Neuronal stem cell (in vitro differentiated cells): Measurements from ENCODE around the gene NOL4L.

ENCODE experiments used
- DNase-seq: peaks from one replicate; pipeline ENCODE4 v3.0.0-alpha.2; 2013; ENCODE audit warnings: low spot score
- H2AFZ ChIP-seq: one replicate; pipeline ENCODE4 v1.6.1; 2013; ENCODE audit warnings: mild to moderate bottlenecking, low read length, inconsistent platforms
- H2AK5ac ChIP-seq: 2 replicates; pipeline ENCODE4 v1.6.1; 2013; ENCODE audit warnings: low read depth, mild to moderate bottlenecking, inconsistent platforms, low read length, moderate library complexity, mixed read lengths
- H2BK120ac ChIP-seq: 2 replicates; pipeline ENCODE4 v1.6.1; 2013; ENCODE audit warnings: low read depth, mild to moderate bottlenecking, inconsistent platforms, low read length, moderate library complexity, mixed read lengths
- H2BK12ac ChIP-seq: one replicate; pipeline ENCODE4 v1.6.1; 2013; ENCODE audit warnings: low read length, inconsistent platforms
- H2BK15ac ChIP-seq: 2 replicates; pipeline ENCODE4 v1.6.1; 2013; ENCODE audit warnings: mild to moderate bottlenecking, low read length, inconsistent platforms, mixed read lengths
- H2BK5ac ChIP-seq: one replicate; pipeline ENCODE4 v1.6.1; 2013; ENCODE audit warnings: inconsistent platforms, mild to moderate bottlenecking, low read length, moderate library complexity
- H3K14ac ChIP-seq: one replicate; pipeline ENCODE4 v1.6.1; 2013; ENCODE audit warnings: low read length, inconsistent platforms
- H3K18ac ChIP-seq: 2 replicates; pipeline ENCODE4 v1.6.1; 2013; ENCODE audit warnings: low read length, inconsistent platforms
- H3K23ac ChIP-seq: 2 replicates; pipeline ENCODE4 v1.6.1; 2013; ENCODE audit warnings: low read depth, mild to moderate bottlenecking, mixed read lengths, low read length, inconsistent platforms; ENCODE audit not compliant: poor library complexity
- H3K27ac ChIP-seq: replicated peaks from 3 replicates; pipeline ENCODE4 v1.5.1; 2013; ENCODE audit warnings: low read length, inconsistent platforms
- H3K27me3 ChIP-seq, 3 experiments: 2 replicates each; pipeline ENCODE4 v1.6.1; 2013; ENCODE audit warnings: low read length in 3 of 3, mild to moderate bottlenecking in 2 of 3, inconsistent platforms in 1 of 3, low read depth in 1 of 3, mixed read lengths in 1 of 3, moderate library complexity in 1 of 3; ENCODE audit not compliant: control insufficient read depth in 3 of 3, insufficient read depth in 3 of 3
- H3K36me3 ChIP-seq, 2 donors: replicated peaks in 1 of 2; 2 replicates each; pipeline ENCODE4 v1.6.1; 2013; ENCODE audit warnings: low read length in 2 of 2; ENCODE audit not compliant: control insufficient read depth in 2 of 2, insufficient read depth in 2 of 2
- H3K4ac ChIP-seq: 2 replicates; pipeline ENCODE4 v1.6.1; 2013; ENCODE audit warnings: inconsistent platforms, mild to moderate bottlenecking, low read length, moderate library complexity
- H3K4me1 ChIP-seq, 2 donors: 1 replicate in 1 of 2; 2 replicates in 1 of 2; pipeline ENCODE4 v1.6.1; 2013; ENCODE audit warnings: low read length in 2 of 2, low read depth in 1 of 2; ENCODE audit not compliant: control insufficient read depth in 2 of 2, insufficient read depth in 1 of 2
- H3K4me2 ChIP-seq: one replicate; pipeline ENCODE4 v1.6.1; 2013; ENCODE audit warnings: mild to moderate bottlenecking, low read length, inconsistent platforms; ENCODE audit not compliant: insufficient read depth, poor library complexity, severe bottlenecking
- H3K4me3 ChIP-seq, 2 donors: 2 replicates each; pipeline ENCODE4 v1.5.1; 2013; ENCODE audit warnings: low read length in 2 of 2, mild to moderate bottlenecking in 2 of 2, inconsistent platforms in 1 of 2, moderate library complexity in 1 of 2
- H3K79me1 ChIP-seq: one replicate; pipeline ENCODE4 v1.6.1; 2013; ENCODE audit warnings: low read depth, mild to moderate bottlenecking, inconsistent platforms, low read length, moderate library complexity
- H3K9ac ChIP-seq: one replicate; pipeline ENCODE4 v1.6.1; 2013; ENCODE audit warnings: mild to moderate bottlenecking, low read depth, low read length, inconsistent platforms; ENCODE audit not compliant: poor library complexity
- H3K9me3 ChIP-seq, 2 donors: replicated peaks in 1 of 2; 2 replicates each; pipeline versions ENCODE3 to v1.6.1; 2013; ENCODE audit warnings: low read length in 2 of 2, mild to moderate bottlenecking in 2 of 2, inconsistent platforms in 1 of 2, low read depth in 1 of 2, mixed read lengths in 1 of 2, moderate library complexity in 1 of 2; ENCODE audit not compliant: control insufficient read depth in 2 of 2, insufficient read depth in 1 of 2
- H4K8ac ChIP-seq: one replicate; pipeline ENCODE4 v1.6.1; 2013; ENCODE audit warnings: low read depth, mild to moderate bottlenecking, inconsistent platforms, low read length, moderate library complexity
- H4K91ac ChIP-seq: one replicate; pipeline ENCODE4 v1.6.1; 2013; ENCODE audit warnings: low read length, low read depth, mild to moderate bottlenecking, inconsistent platforms; ENCODE audit not compliant: poor library complexity
- WGBS, 2 donors: extraction: QIAGEN DNeasy Blood & Tissue Kit; methylation state at CpG; one replicate each; pipeline ENCODE4 v1.1.7; 2013; ENCODE audit warnings: missing lambda C conversion rate in 2 of 2, mixed read lengths in 1 of 2; ENCODE audit not compliant: insufficient read length in 2 of 2, insufficient replicate concordance in 1 of 2; ENCODE audit errors: extremely low coverage in 2 of 2; 5-methylcytosine and 5-hydroxymethylcytosine counted together

NOL4L gene

DNA sequence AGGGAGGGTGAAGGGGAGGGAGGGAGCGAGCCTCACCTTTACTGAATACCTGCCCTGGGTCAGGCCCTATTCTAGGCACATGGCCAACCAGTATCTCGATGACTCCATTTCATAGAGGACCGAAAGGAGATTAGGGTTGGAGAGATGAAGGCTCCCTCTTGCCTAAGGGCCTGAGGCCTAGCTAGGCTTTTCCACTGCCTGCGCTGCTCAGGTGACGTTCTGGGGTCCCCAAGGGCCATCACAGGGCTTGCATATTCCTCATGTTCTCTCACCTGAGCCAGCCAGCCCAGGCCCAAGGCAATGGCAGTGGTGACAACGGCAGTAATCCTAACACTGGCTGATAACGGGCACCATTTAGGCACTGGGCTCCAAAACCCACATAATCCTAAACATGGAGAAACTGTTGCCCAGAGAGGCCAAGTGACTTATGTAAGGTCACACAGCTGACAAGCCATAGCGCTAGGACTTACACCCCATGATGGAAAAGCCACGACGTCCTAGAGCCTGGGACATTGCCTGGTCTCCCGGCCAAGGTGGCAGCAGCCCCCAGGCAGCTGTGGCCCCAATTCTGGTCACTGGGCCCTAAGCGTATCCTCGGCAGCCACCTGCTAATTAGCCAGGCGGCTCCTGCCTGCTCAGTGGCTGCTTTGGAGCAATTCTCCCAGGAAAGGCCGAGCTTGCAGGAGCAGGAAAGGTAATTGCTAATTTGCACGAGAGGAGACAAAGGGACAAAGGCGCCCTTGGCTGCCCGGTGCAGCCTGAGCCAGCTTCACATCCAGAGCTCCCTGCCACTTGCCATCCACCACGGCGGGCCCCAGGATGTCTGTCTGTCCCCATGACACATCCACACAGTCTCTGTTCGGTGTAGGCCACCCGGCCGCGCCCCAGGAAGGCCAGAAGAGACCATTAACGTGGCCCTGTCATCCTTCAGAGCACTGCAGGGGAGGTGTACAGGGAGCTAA lies 21.5 kb downstream of the NOL4L start:
- no peak overlapping the region for H3K4ac ChIP-seq
- no peak overlapping the region for H2AFZ ChIP-seq
- H3K79me1 ChIP-seq, result peaks cover 2% of the 10 kb centered on the region
- DNase-seq, result no peak
- H3K4me2 ChIP-seq, result peak overlapping the region; percentile 21
- H3K9ac ChIP-seq, result peak overlapping the region; percentile 45
- no peak overlapping the region for H3K4me3 ChIP-seq
- H2BK12ac ChIP-seq, result peak overlapping the region; percentile 47
- H3K36me3 ChIP-seq, result no peaks in the 10 kb centered on the region
- H2BK15ac ChIP-seq, result no peak overlapping the region
- H2BK120ac ChIP-seq, result peak overlapping the region; percentile 72
- H2AK5ac ChIP-seq, result peak overlapping the region; percentile 94
- no peaks in the 10 kb centered on the region for H3K27me3 ChIP-seq
- WGBS, 2 donors, result no CpG with 5 or more reads among the region's 25 CpGs
- H3K4me1 ChIP-seq, result peaks cover 31 to 35% of the 10 kb centered on the region in 2 donors
- H3K27ac ChIP-seq, result peak overlapping the region; percentile 78
- peak overlapping the region; percentile 61 for H4K91ac ChIP-seq
- H3K9me3 ChIP-seq, result no peaks in the 10 kb centered on the region
- peak overlapping the region; percentile 59 for H3K14ac ChIP-seq
- H3K23ac ChIP-seq, result peak overlapping the region; percentile 6
- H3K18ac ChIP-seq, result peak overlapping the region; percentile 95
- H4K8ac ChIP-seq, result no peak overlapping the region
- peak overlapping the region; percentile 58 for H2BK5ac ChIP-seq

DNA sequence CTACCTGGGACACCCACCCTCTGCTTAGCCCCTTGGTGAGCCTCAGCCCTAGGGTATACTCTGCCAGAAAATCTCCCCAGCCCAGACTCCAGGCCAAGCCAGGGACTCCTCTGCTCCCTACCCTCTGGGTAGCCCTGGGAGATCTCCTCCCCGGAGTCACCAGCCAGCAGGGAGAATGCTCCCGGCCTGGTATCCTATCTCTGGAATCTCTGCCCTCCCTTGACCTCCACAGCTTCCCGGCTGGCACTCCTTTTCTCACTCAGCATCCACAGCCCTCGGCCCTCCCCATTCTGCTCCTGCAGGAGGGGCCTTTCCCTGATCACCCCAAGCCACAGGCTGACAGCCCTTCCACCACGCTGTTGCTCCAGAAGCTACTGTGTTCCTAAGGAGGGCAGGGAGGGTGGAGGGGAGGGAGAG lies 22.6 kb downstream of the NOL4L start:
- no peak overlapping the region for H2BK120ac ChIP-seq
- peak overlapping the region; percentile 62 for H2BK15ac ChIP-seq
- H2AK5ac ChIP-seq, result peak overlapping the region; percentile 64
- H3K27ac ChIP-seq, result no peak overlapping the region
- H4K91ac ChIP-seq, result no peak overlapping the region
- no peaks in the 10 kb centered on the region for H3K36me3 ChIP-seq
- peak overlapping the region; percentile 29 for H3K23ac ChIP-seq
- H3K14ac ChIP-seq, result no peak overlapping the region
- H4K8ac ChIP-seq, result no peak overlapping the region
- H3K4me3 ChIP-seq, result no peak overlapping the region
- no peaks in the 10 kb centered on the region for H3K9me3 ChIP-seq
- no CpG with 5 or more reads among the region's 5 CpGs for WGBS, 2 donors
- no peak overlapping the region for H3K4ac ChIP-seq
- H2BK12ac ChIP-seq, result no peak overlapping the region
- H3K4me2 ChIP-seq, result no peak overlapping the region
- peaks cover 2% of the 10 kb centered on the region for H3K79me1 ChIP-seq
- H3K18ac ChIP-seq, result peak overlapping the region; percentile 90
- H2BK5ac ChIP-seq, result no peak overlapping the region
- no peak for DNase-seq
- no peaks in the 10 kb centered on the region for H3K27me3 ChIP-seq
- peak overlapping the region; percentile 17 for H2AFZ ChIP-seq
- H3K4me1 ChIP-seq, result peaks cover 37 to 38% of the 10 kb centered on the region in 2 donors
- no peak overlapping the region for H3K9ac ChIP-seq

DNA sequence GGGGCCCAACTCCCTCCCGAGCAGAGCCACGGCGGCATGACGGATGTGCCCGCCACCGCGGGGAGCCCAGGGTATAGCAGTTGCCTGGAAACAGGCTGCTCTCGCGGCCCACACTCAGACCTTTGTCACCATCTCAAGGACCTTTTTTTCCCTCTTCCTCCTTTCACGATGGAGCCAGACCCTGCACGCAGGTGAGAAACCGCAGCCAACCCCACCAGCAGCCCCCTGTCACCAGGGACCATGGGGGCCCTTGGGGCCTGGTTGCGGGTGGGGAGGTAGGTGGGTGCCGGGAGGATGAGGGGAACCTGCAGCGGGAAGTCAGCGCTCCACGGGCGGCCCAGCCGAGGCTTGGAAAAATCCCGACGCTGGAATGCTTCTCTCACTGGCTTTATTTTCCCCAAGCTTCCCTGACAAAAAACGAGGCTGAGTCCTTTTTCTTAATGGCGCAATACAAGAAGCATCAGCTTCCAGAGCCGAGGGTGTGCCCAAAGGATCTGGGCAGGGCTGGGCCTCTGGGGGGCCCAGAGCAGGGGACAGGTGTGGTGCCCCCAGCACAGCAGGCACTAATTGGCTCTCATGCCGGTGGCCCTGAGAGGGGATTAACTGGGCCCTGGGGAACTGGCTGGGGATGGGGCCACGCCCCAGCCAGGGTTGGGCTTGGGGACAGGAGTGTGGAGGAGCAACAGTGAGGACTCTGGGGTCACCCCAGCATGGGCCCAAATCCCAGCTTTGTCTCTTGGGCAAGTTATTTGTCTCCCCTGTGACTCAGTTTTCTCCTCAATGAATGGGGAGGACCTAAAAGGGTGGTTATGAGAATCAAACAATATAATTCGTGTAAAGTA lies 23.9 kb downstream of the NOL4L start:
- no peaks in the 10 kb centered on the region for H3K27me3 ChIP-seq
- WGBS, 2 donors, result no CpG with 5 or more reads among the region's 27 CpGs
- DNase-seq, result no peak

More for the DNA sequence above, 23.9 kb downstream of the NOL4L start:
- H3K27ac ChIP-seq, result peak overlapping the region; percentile 68
- peak overlapping the region; percentile 52 for H2BK12ac ChIP-seq
- peaks cover 37 to 38% of the 10 kb centered on the region in 2 donors for H3K4me1 ChIP-seq
- H3K4me2 ChIP-seq, result peak overlapping the region; percentile 45
- peak overlapping the region in 1 of 2 donors; percentile 34 for H3K4me3 ChIP-seq
- peak overlapping the region; percentile 94 for H3K18ac ChIP-seq
- no peak overlapping the region for H4K91ac ChIP-seq
- H2BK5ac ChIP-seq, result peak overlapping the region; percentile 43
- peak overlapping the region; percentile 53 for H2BK15ac ChIP-seq
- H2BK120ac ChIP-seq, result peak overlapping the region; percentile 56
- no peaks in the 10 kb centered on the region for H3K36me3 ChIP-seq
- H3K14ac ChIP-seq, result no peak overlapping the region
- H3K23ac ChIP-seq, result no peak overlapping the region
- no peak overlapping the region for H3K4ac ChIP-seq
- H2AK5ac ChIP-seq, result no peak overlapping the region
- no peak overlapping the region for H4K8ac ChIP-seq
- H3K79me1 ChIP-seq, result peaks cover 2% of the 10 kb centered on the region
- peak overlapping the region; percentile 92 for H2AFZ ChIP-seq
- H3K9me3 ChIP-seq, result no peaks in the 10 kb centered on the region
- H3K9ac ChIP-seq, result peak overlapping the region; percentile 64
